ENCODE data around the gene CNN2. TPM values are rescaled to one million over a fixed set of nuclear protein-coding genes. Genes with fewer than 3 reads are reported as not detected.

Gene CNN2
- 120 and 173 TPM in 2 replicates for total RNA-seq

GRCh38 chr19:1025960-1026782 is at the start of gene CNN2:
TSS of gene CNN2 (plus strand) at chr19:1026608. CDS start at chr19:1026662, 54 bp downstream.

GRCh38 chr19:984165-984967 is 42.0 kb upstream of the CNN2 start, which contains the start of gene WDR18:
TSS of gene WDR18 (plus strand) at chr19:984345. CDS start at chr19:984354, 9 bp downstream.

DNA sequence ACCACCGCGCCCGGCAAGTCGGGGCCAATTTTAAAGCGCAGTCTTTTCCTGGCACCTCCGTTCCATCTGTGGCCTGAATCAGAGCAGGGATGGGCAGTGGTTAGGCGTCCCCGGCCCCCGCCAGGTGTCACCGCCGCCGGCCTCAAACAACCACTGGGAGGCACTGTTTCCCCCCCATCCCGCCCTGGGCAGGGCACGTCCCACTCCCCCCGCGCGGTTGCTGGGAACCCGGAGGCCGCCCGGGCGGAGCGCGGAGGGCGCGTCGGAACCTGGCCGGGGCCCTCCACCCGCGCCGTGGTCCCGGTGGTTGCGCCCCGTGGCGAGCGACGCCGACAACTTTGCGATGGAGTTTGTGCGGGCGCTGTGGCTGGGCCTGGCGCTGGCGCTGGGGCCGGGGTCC is 26.3 kb upstream of the CNN2 start, which contains the start of gene GRIN3B:
Gene GRIN3B (plus strand): TSS at position 325 of the 400 bp plus-strand sequence. CDS start 19 bp downstream, at position 344.

GRCh38 chr19:1020868-1021425 is 5.5 kb upstream of the CNN2 start, which contains the start of gene TMEM259:
TSS of gene TMEM259 (minus strand) at chr19:1021123. CDS start at chr19:1020996, 127 bp downstream.

DNA sequence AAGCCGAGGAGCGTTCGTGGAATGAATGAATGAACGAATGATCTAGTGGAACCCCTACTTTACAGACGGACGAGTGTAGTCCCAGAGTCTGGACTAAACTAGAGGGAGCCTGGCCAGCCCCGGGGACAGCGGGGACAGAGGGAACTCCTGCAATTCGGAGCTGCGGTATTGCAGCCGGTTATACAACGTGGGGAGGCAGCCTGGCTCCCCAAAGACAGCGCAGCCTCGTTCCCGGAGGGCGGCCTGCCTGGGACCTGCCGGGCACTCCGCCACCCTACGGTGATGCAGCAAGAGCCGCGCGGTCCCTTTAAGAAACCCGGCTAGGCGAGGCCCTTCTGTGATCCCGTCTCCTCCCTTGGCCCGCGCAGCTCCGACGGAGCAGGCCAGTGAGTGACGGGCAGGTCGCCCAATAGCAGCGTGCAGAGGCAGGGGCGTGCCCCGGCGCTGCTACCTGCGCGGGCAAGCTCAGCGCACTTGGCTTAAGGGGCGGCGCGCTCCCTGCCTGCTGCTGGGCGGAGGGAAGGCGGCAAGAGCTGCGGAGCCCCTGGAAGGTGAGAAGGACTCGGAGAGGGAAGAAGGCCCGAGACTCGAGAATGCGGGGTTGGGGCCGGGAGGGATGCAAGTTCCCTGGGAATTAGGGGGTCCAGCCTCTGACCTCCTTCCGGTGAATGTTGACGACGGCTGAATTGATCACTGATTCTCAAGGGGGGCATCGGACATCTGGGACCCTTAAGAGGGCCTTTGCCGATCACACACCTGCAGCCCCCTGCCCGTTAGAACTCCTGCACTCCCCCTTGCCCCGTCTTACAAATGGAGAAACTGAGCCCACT is 13.5 kb downstream of the CNN2 start, which contains the start of gene ABCA7:
Gene ABCA7 (plus strand): TSS at position 462 of the 830 bp plus-strand sequence. CDS start 1,255 bp downstream, outside the sequence.

DNA sequence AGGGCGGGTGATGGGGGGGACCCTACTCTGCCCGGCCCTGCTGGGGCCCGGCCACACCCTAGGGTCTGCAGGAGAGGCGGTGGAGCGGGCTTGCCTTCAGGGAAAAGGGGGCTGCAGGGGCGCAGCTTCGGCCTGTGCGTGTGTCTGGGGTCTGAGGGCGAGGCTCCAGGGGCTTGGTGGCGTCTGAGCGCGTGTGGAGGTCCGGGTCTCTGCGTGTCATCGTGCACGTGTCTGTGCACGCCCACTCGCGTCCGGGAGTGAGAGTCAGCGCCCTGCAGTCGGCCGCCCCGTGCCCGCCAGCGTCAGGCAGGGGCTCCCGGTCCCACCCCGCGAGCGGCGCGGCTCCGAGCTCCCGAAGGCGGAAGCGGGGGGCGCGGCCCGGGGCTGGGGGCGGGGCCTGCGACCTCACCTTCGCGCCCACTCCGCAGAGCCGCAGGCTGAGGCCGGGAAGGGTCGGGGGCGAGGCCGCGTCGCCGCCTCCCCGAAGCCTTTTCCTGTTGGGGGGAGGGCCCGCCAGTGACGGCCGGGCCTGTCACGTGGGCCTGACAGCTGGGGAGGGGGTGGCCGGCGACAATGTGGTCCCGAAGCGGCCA is 40.4 kb downstream of the CNN2 start, which contains the start of gene ARHGAP45:
Gene ARHGAP45 (plus strand): TSS at position 420 of the 593 bp plus-strand sequence. CDS start 239 bp downstream, outside the sequence.

Other genes starting within 250 kb of the CNN2 start
- gene PTBP1, start 229.2 kb upstream of the CNN2 start, total RNA-seq: 107 and 220 TPM in 2 replicates
- gene PLPPR3, start 204.7 kb upstream of the CNN2 start, total RNA-seq: 0.15 and 0.97 TPM in 2 replicates
- not detected in 2 replicates for gene AZU1, start 198.8 kb upstream of the CNN2 start, total RNA-seq
- gene PRTN3, start 185.6 kb upstream of the CNN2 start, total RNA-seq: not detected in 2 replicates
- not detected in 2 replicates for gene ELANE, start 174.3 kb upstream of the CNN2 start, total RNA-seq
- gene CFD, start 166.9 kb upstream of the CNN2 start, total RNA-seq: 0.30 and 1.3 TPM in 2 replicates
- 17.2 and 23.4 TPM in 2 replicates for gene MED16, start 133.4 kb upstream of the CNN2 start, total RNA-seq
- gene RNU6-9, start 133.1 kb upstream of the CNN2 start, total RNA-seq: not detected in 2 replicates
- 14.0 and 18.8 TPM in 2 replicates for gene R3HDM4, start 113.4 kb upstream of the CNN2 start, total RNA-seq
- not detected in 2 replicates for gene KISS1R, start 109.3 kb upstream of the CNN2 start, total RNA-seq
- gene ARID3A, start 100.6 kb upstream of the CNN2 start, total RNA-seq: 2.7 and 7.1 TPM in 2 replicates
- 83.3 and 118 TPM in 2 replicates for gene WDR18, start 42.3 kb upstream of the CNN2 start, total RNA-seq
- gene GRIN3B, start 26.2 kb upstream of the CNN2 start, total RNA-seq: 0.65 TPM in 1 of 2 replicates, not detected in the other
- 52.3 and 57.5 TPM in 2 replicates for gene TMEM259, start 5.5 kb upstream of the CNN2 start, total RNA-seq
- gene RNU6-2, start 5.1 kb upstream of the CNN2 start, total RNA-seq: not detected in 2 replicates
- gene ABCA7, start 13.5 kb downstream of the CNN2 start, total RNA-seq: 4.5 and 5.2 TPM in 2 replicates
- 10.1 and 10.5 TPM in 2 replicates for gene ARHGAP45, start 40.6 kb downstream of the CNN2 start, total RNA-seq
- gene POLR2E, start 68.8 kb downstream of the CNN2 start, total RNA-seq: 88.0 and 145 TPM in 2 replicates
- gene GPX4, start 77.4 kb downstream of the CNN2 start, total RNA-seq: 323 and 461 TPM in 2 replicates
- gene SBNO2, start 147.7 kb downstream of the CNN2 start, total RNA-seq: 28.3 and 31.0 TPM in 2 replicates
- gene STK11, start 179.2 kb downstream of the CNN2 start, total RNA-seq: 89.0 and 103 TPM in 2 replicates
- gene CBARP, start 211.4 kb downstream of the CNN2 start, total RNA-seq: 1.6 and 2.6 TPM in 2 replicates
- gene ATP5F1D, start 215.1 kb downstream of the CNN2 start, total RNA-seq: 18.1 and 28.9 TPM in 2 replicates
- 16.6 and 39.8 TPM in 2 replicates for gene MIDN, start 222.0 kb downstream of the CNN2 start, total RNA-seq
- gene CIRBP, start 242.7 kb downstream of the CNN2 start, total RNA-seq: 147 and 208 TPM in 2 replicates
- gene FAM174C, start 248.9 kb downstream of the CNN2 start, total RNA-seq: 15.2 and 22.7 TPM in 2 replicates